Activated naive CD4-positive, alpha-beta T cell treated with anti-CD3 and anti-CD28 coated beads for 36 hours (primary cell): ENCODE measurements around the gene TMEM174. TPM values are rescaled to one million over a fixed set of nuclear protein-coding genes. Genes with fewer than 3 reads are reported as not detected.
A peak's percentile ranks its signal among the peaks of the same experiment; 100 is the strongest.

ENCODE experiments used
- CTCF ChIA-PET: fragments of 350-600 bp; sonication (Branson Sonifier 250); formaldehyde crosslinking; loops from one replicate; lab custom pipeline; 2021; ENCODE audit warnings: antibody characterized with exemption; lab: Charles Lee
- DNase-seq: peaks from one replicate; pipeline ENCODE4 v3.0.0-alpha.2; 2020
- H3K27ac Mint-ChIP-seq: one replicate; pipeline ENCODE4 v1.8.0; 2021; ENCODE audit warnings: mild to moderate bottlenecking, mixed read lengths
- H3K27me3 Mint-ChIP-seq: one replicate; pipeline ENCODE4 v1.8.0; 2021; ENCODE audit warnings: low read depth, mixed read lengths
- H3K36me3 Mint-ChIP-seq: one replicate; pipeline ENCODE4 v1.8.0; 2021; ENCODE audit warnings: low read depth, mixed read lengths
- H3K4me1 Mint-ChIP-seq: one replicate; pipeline ENCODE4 v1.8.0; 2021; ENCODE audit warnings: low read depth, mixed read lengths
- H3K4me3 Mint-ChIP-seq: one replicate; pipeline ENCODE4 v1.8.0; 2021; ENCODE audit warnings: mild to moderate bottlenecking, moderate library complexity, mixed read lengths
- H3K9me3 Mint-ChIP-seq: one replicate; pipeline ENCODE4 v1.8.0; 2021; ENCODE audit warnings: mixed read lengths
- intact Hi-C: fragments of 100-400 bp; cut with micrococcal nuclease; formaldehyde crosslinking; loops from one replicate; pipeline ENCODE4 v1.15.1; 2023
- total RNA-seq, 2 experiments: library from RNA; stranded (reverse); gene quantifications; one replicate each; pipeline ENCODE4 v1.2.3, GENCODE V29; 2021

TMEM174 gene, protein sequence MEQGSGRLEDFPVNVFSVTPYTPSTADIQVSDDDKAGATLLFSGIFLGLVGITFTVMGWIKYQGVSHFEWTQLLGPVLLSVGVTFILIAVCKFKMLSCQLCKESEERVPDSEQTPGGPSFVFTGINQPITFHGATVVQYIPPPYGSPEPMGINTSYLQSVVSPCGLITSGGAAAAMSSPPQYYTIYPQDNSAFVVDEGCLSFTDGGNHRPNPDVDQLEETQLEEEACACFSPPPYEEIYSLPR
- total RNA-seq, result not detected

DNA sequence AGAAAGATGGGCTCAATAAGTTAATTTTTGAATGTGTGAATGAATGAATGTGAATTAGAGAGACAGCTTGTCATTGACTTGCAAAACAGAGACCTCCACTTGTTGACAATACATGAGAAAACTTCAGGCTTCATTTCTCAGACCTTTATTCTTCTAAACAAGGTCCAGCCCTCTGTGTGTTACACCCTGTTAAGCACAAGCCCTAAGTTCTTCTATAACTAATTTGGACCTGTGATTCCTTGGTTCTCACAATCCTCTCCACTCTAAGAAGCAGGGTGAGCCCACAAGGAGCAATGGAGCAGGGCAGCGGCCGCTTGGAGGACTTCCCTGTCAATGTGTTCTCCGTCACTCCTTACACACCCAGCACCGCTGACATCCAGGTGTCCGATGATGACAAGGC is at the start of gene TMEM174:
TMEM174 (plus strand) TSS at position 243 of the 400 bp plus-strand sequence; CDS start at position 294, 51 bp downstream.
- no peaks in the 10 kb centered on the region for H3K36me3 Mint-ChIP-seq
- DNase-seq, result no peak
- H3K9me3 Mint-ChIP-seq, result no peaks in the 10 kb centered on the region
- H3K27me3 Mint-ChIP-seq, result peaks cover 78% of the 10 kb centered on the region
- no peak within 1 kb of the TSS for H3K27ac Mint-ChIP-seq
- no peak within 1 kb of the TSS for H3K4me3 Mint-ChIP-seq
- CTCF ChIA-PET, result interaction anchor here (1.0 kb wide), 1 partner anchor 22 kb away, joined by 5 read pairs; no protein-coding TSS in a partner anchor
- intact Hi-C loops, result no loop called here
- peaks cover 3% of the 10 kb centered on the region for H3K4me1 Mint-ChIP-seq

DNA sequence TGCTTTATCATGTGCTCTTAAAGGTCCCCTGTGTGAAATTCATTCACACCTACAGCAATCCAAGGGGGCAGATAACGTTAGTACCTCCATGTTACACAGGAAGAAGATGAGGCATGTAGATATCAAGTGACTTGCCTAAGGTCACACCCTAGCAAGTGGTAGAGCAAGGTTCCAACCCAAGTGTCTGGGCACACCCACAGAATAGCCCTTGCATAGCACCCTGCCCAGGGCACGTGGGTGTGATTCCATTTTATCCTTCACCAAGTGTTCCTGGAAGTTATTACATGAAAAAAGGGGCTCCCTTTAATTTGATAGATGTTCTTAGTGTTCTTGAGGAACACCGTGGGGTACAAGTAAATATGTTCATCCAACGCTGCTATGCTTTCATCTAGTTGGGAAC is 47.7 kb upstream of the TMEM174 start:
- no peak for DNase-seq
- Mint-ChIP-seq H3K9me3 (no peaks in the 10 kb centered on the region), H3K27me3 (peaks cover 60% of the 10 kb centered on the region), H3K27ac (no peak overlapping the region), H3K36me3 (no peaks in the 10 kb centered on the region), H3K4me1 (peaks cover 15% of the 10 kb centered on the region), H3K4me3 (no peak overlapping the region)
- CTCF ChIA-PET, result no interaction called here
- intact Hi-C loops, result no loop called here

DNA sequence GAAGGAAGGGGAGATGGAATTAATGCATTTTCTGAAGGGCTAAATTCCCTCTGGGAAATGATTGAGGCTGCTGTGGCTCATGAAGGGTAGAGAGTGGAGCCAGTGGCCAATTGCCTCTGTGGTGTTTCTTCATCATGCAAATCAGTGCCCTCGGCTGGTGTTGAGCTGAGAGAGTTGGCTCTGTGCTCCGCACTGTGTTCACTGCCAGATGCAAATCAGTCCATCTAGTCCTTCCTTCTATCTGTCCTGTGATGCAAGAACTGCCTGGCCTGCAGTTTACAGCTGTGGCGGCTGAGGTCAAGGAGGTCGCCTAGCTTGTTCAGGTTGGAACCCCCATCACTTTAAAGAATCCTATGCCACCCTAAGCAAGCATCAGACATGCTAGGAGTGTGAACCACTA is 46.6 kb upstream of the TMEM174 start:
- H3K27ac Mint-ChIP-seq, result no peak overlapping the region
- H3K36me3 Mint-ChIP-seq, result no peaks in the 10 kb centered on the region
- peaks cover 11% of the 10 kb centered on the region for H3K4me1 Mint-ChIP-seq
- no peak for DNase-seq
- H3K9me3 Mint-ChIP-seq, result no peaks in the 10 kb centered on the region
- H3K4me3 Mint-ChIP-seq, result no peak overlapping the region
- peaks cover 62% of the 10 kb centered on the region for H3K27me3 Mint-ChIP-seq
- CTCF ChIA-PET, result no interaction called here
- intact Hi-C loops, result no loop called here

DNA sequence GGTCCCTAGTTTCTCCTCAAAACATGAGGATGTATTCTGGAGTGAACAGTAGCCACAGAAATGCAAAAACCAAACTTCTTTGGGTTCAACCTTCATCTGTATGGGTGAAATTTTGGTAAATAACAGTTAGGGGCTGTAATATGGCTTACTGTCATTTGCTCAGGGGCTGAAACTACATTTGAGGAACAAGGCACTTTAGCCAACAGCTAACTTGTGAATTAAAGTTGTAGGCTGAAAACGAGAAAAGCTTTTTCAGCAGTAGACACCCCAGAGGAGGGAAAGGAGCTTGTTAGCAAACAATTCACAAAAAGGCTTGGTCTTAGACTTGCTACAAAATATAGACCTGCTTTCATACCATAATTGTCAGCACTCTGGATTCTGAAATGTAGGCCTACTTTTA is 46.0 kb upstream of the TMEM174 start:
- H3K27me3 Mint-ChIP-seq, result peaks cover 58% of the 10 kb centered on the region
- no peaks in the 10 kb centered on the region for H3K9me3 Mint-ChIP-seq
- intact Hi-C loops, result no loop called here
- no peaks in the 10 kb centered on the region for H3K36me3 Mint-ChIP-seq
- peaks cover 11% of the 10 kb centered on the region for H3K4me1 Mint-ChIP-seq
- H3K4me3 Mint-ChIP-seq, result no peak overlapping the region
- no peak overlapping the region for H3K27ac Mint-ChIP-seq
- CTCF ChIA-PET, result no interaction called here
- DNase-seq, result no peak

DNA sequence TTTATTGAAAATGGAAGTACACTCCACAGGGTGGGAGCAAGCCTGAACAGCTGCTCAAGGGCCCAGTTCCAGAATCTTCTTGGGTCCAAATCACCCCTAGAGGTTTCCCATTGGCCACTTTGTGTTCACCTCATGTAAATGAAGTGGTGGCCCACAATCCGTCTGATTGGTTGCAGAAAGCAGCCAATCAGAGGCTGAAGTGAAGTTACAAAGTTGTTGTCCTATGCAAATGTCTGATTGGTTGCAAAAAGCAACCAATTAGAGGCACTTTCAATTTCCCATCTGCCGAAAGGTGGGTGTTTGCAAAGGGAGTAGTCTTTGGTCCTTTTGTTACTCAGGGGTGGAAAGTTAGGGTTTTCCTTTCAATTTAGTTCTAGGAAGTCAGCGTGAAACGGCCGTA is 43.9 kb upstream of the TMEM174 start:
- no peak overlapping the region for H3K27ac Mint-ChIP-seq
- CTCF ChIA-PET, result no interaction called here
- no peaks in the 10 kb centered on the region for H3K36me3 Mint-ChIP-seq
- no peak overlapping the region for H3K4me3 Mint-ChIP-seq
- peaks cover 63% of the 10 kb centered on the region for H3K27me3 Mint-ChIP-seq
- no peak for DNase-seq
- H3K9me3 Mint-ChIP-seq, result no peaks in the 10 kb centered on the region
- H3K4me1 Mint-ChIP-seq, result no peaks in the 10 kb centered on the region
- intact Hi-C loops, result no loop called here

DNA sequence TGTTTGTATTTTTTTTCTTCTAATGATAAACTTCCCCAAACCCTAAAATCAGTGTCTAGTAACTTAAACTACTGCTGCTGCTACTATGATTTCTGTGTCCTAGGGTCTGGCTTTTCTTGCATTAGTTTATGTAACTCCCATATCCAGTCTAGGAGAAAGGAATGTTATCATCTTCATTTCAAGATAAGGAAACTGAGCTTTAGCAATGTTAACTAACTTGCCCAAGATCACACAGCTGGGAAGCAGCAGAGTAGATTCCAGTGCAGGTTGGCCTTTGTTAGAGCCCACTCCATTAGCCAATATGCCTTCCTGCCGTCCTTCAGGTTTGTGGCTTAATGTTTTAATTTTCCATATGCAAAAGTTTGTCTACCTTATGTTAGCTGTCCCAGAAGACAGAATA is 42.2 kb upstream of the TMEM174 start:
- CTCF ChIA-PET, result interaction anchor here (0.6 kb wide), 1 partner anchor 151 kb away, joined by 4 read pairs; no protein-coding TSS in a partner anchor
- intact Hi-C loops, result no loop called here

DNA sequence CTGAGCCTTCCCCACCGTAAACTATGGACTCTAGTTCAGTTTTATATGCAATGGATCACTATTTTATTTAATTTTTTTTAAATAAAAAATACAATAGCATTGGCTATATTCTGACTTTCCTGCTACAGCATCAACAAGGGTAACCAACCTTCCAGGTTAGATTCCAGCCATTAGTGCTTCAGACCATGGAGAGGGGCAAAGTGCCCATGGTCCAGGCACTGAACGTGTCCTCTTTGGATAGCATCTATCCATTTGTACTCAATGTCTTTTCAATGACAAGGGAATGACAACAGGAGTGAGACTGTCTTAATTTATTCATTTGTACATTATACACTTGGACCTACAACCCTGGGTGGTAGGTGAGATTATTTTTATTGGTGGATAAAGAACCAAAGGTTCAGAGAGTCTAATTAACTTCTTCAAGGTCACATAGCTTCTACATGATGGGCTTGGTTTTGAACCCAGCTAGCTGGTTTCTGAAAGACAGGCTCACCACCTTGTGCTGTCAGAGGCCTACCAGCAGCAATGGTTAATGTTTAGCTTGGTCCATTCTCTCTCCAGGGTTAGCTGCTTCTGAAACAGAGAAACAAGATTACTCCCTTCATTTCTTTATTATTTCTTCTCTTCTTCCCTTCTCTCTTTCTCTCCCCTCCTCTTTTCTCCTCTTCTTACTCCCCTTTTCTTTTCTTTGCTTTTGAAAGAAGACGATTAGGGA is 41.1 kb upstream of the TMEM174 start:
- intact Hi-C loops, result no loop called here
- CTCF ChIA-PET, result no interaction called here
- Mint-ChIP-seq H3K36me3 (no peaks in the 10 kb centered on the region), H3K27me3 (peaks cover 69% of the 10 kb centered on the region), H3K27ac (no peak overlapping the region), H3K4me1 (no peaks in the 10 kb centered on the region), H3K4me3 (no peak overlapping the region), H3K9me3 (no peaks in the 10 kb centered on the region)
- DNase-seq, result no peak

More for the DNA sequence above, 42.2 kb upstream of the TMEM174 start:
- H3K9me3 Mint-ChIP-seq, result no peaks in the 10 kb centered on the region
- no peak overlapping the region for H3K27ac Mint-ChIP-seq
- peaks cover 70% of the 10 kb centered on the region for H3K27me3 Mint-ChIP-seq
- DNase-seq, result no peak
- H3K4me3 Mint-ChIP-seq, result no peak overlapping the region
- no peaks in the 10 kb centered on the region for H3K4me1 Mint-ChIP-seq
- no peaks in the 10 kb centered on the region for H3K36me3 Mint-ChIP-seq

DNA sequence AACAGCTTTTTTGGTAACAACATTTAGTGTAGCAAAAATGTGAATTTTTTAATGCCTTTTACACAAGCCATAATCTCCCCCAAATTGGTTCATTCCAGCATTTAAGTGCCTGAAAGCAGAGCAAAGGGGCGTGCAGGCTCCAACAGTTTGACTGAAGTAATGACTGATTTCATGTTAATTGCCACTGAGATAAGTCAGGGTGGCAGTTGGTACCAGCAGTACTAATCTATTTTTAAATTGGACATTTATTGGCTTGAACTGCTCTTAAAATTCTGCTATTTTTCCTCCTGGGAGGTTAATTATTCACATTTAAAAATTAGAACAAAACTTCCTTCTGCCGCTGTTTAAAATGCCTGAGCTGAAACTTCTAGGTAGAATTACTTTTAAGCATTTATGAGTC is 40.2 kb upstream of the TMEM174 start:
- intact Hi-C loops, result no loop called here
- H3K9me3 Mint-ChIP-seq, result no peaks in the 10 kb centered on the region
- H3K4me3 Mint-ChIP-seq, result no peak overlapping the region
- H3K27me3 Mint-ChIP-seq, result peaks cover 76% of the 10 kb centered on the region
- CTCF ChIA-PET, result no interaction called here
- no peak overlapping the region for H3K27ac Mint-ChIP-seq
- H3K4me1 Mint-ChIP-seq, result no peaks in the 10 kb centered on the region
- DNase-seq, result no peak
- H3K36me3 Mint-ChIP-seq, result no peaks in the 10 kb centered on the region

DNA sequence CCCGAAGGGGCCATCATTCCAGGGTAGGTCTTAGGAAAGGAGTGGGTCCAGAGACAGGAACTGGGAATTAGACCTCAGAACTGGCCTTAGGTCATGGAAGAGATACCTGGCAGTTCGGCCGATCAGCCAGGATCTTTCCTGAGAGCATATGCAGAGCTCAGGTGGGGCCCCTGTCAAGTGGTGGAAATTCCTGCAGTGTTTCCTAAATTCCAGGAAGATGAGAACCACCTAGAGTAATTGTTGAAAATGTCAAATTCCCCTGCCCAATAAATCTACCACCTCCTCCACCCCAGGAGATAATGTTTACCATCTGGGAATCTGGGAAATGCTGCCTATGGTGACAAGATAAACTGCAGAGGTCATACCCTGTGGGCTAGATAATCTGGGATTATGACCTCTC is 38.0 kb upstream of the TMEM174 start:
- CTCF ChIA-PET, result interaction anchor here (0.9 kb wide), 1 partner anchor 81 kb away, joined by 3 read pairs; no protein-coding TSS in a partner anchor

DNA sequence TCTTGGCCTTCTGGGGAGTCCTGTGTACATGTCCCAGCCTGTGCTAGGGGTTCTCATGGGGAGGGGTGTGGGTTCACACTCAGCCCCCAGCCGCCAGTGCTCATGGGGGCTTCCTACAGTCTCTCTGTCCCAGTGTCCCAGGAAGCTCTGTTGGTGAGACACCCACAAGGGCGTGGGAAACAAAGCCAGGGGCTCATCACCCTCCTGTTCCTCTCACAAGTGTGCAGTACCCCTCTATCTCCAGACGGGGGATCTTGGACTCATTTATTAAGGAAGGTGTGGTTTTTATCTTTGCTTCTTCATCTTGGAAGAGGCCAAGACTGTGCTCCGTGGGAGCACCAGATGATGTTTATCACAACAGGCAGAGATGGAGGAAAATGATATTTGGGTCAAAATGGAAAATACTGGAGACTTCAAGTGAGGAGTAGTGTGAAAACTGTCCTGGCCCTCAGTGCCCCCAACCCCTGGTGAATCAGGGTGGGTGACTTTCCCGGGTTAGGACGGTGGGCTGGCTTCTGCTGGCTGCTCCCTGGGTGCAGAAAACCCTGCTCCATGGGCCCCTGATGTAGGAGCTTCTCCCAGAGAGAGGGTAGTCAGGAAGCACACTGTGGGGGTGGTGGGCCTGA is 37.5 kb upstream of the TMEM174 start:
- H3K4me3 Mint-ChIP-seq, result no peak overlapping the region
- H3K27me3 Mint-ChIP-seq, result peaks cover 68% of the 10 kb centered on the region
- intact Hi-C loops, result no loop called here
- CTCF ChIA-PET, result interaction anchor here (0.8 to 0.9 kb wide), 2 partner anchors 26 to 80 kb away, joined by 3 read pairs; no protein-coding TSS in a partner anchor
- H3K4me1 Mint-ChIP-seq, result no peaks in the 10 kb centered on the region
- H3K9me3 Mint-ChIP-seq, result no peaks in the 10 kb centered on the region
- no peaks in the 10 kb centered on the region for H3K36me3 Mint-ChIP-seq
- no peak overlapping the region for H3K27ac Mint-ChIP-seq
- DNase-seq, result peak; percentile 18

More for the DNA sequence above, 38.0 kb upstream of the TMEM174 start:
- Mint-ChIP-seq H3K9me3 (no peaks in the 10 kb centered on the region), H3K36me3 (no peaks in the 10 kb centered on the region), H3K4me3 (no peak overlapping the region), H3K4me1 (no peaks in the 10 kb centered on the region), H3K27ac (no peak overlapping the region), H3K27me3 (peaks cover 72% of the 10 kb centered on the region)
- no peak for DNase-seq
- intact Hi-C loops, result no loop called here

DNA sequence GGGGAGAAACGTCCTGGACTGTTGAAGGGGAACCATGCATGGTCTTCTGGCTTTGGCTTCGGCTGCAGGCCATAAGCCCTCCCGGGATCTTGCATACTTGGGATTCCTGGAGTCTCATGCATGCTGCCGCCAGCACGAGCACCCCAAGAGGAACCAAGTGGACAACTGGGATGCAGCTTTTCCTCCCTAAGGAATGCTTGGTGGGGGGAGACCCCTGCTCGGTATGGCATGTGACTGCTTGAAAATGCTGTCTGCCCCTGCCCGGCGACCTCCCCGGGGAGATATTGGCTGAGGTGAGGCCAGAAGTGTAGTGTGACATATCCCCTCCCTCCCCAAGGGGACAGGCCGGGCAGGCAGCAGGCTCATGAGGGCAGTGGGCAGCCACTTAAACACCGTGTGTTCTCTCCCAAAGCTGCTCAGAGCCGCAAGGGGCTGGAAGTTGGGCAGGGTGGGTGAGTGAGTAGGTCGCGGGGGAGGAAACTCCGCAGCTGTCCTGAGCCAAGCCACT is 36.9 kb upstream of the TMEM174 start:
- no peak for DNase-seq
- H3K27me3 Mint-ChIP-seq, result peaks cover 68% of the 10 kb centered on the region
- H3K36me3 Mint-ChIP-seq, result no peaks in the 10 kb centered on the region
- H3K9me3 Mint-ChIP-seq, result no peaks in the 10 kb centered on the region
- intact Hi-C loops, result no loop called here
- H3K27ac Mint-ChIP-seq, result no peak overlapping the region
- no peak overlapping the region for H3K4me3 Mint-ChIP-seq
- no peaks in the 10 kb centered on the region for H3K4me1 Mint-ChIP-seq
- CTCF ChIA-PET, result interaction anchor here (0.8 kb wide), 1 partner anchor 25 kb away, joined by 3 read pairs; no protein-coding TSS in a partner anchor
